ENCODE data around the gene PITHD1. TPM values are rescaled to one million over a fixed set of nuclear protein-coding genes. Genes with fewer than 3 reads are reported as not detected.

Gene PITHD1
- total RNA-seq, 1 experiment from 2014 or later: 48.9 TPM

DNA sequence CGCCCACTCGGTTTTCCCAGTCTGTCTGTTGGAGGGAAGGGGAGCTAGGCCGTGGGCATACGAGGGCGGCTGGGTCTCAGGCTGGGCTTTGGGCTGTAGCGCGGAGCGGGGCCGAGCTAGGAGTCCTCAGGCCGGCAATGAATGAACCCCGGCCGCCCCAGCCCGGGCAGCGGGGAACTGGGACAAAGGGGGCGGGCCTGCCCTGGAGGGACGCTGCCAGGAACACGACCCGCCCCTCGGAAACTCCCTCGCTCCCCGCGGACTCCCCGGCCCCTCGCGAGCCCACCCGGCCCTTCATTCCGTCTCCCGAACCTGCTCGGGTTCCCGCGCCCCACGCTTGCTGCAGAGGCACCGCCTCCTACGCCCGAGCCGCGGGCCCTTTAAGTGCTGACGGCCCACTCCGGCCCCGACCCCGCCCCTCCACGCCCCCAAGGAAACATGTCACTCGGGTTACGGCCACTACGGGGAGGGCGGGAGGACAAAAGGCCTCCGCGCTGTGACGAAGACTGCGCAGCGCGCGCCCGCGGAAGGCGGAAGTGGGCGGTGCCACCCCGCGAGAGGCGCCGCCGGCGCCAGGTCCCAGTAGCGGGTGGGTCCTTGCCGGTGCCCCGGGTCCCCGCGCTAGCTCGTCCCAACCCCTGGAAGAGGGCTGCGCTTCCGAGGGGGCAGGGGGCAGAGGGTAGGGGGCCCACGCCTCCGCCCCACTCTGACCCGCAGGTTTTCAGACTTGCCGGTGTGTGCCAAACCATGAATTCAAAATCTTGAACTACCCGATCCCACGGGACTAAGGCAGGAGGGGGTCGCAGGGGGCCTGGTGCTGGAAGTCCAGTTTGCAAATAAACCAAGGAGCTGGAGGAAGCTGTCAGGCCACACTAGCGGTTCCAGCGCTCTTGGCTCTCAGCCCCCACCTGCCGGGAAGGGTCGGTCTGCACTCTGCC is 22.5 kb downstream of the PITHD1 start, which contains the start of gene GALE:
Gene GALE, minus strand, starts transcription at position 355 of the 938 bp plus-strand sequence. CDS start 1,747 bp downstream, outside the sequence.
- in situ Hi-C loops (cut with HindIII; ENCODE audit: low pct_unique_long_range_greater_than_20kb, low sequenced_read_pairs) (no loop called here), intact Hi-C loops (cut with micrococcal nuclease; ENCODE audit: unreplicated experiment) (no loop called here)
- H3K36me3 ChIP-seq (ENCODE audit: control insufficient read depth, insufficient read depth, low read length): peaks cover 8% of the 10 kb centered on the region; the same call in 1 of the 2 replicates
- no TSS peak for BruUV-seq (replicated peaks)
- H3K27ac ChIP-seq (ENCODE audit: low read length): peak within 1 kb of the TSS; percentile 94
- no peaks in the 10 kb centered on the region for H3K27me3 ChIP-seq (ENCODE audit: control insufficient read depth, insufficient read depth, low read length)
- H3K4me1 ChIP-seq (ENCODE audit: control insufficient read depth, insufficient read depth, low read length): peaks cover 31% of the 10 kb centered on the region
- ChIA-PET POLR2A (interaction anchor here (0.7 to 1.0 kb wide), 2 partner anchors 9 to 491 kb away, joined by 4 to 8 read pairs; no protein-coding TSS in a partner anchor), CTCF (interaction anchor here (0.6 kb wide), 1 partner anchor 10 kb away, joined by 4 read pairs; no protein-coding TSS in a partner anchor)
- DNase-seq (ENCODE audit: low read depth, low spot score): peak; percentile 71
- ATAC-seq: peak; percentile 78
- TF ChIP-seq, protein P1, sequence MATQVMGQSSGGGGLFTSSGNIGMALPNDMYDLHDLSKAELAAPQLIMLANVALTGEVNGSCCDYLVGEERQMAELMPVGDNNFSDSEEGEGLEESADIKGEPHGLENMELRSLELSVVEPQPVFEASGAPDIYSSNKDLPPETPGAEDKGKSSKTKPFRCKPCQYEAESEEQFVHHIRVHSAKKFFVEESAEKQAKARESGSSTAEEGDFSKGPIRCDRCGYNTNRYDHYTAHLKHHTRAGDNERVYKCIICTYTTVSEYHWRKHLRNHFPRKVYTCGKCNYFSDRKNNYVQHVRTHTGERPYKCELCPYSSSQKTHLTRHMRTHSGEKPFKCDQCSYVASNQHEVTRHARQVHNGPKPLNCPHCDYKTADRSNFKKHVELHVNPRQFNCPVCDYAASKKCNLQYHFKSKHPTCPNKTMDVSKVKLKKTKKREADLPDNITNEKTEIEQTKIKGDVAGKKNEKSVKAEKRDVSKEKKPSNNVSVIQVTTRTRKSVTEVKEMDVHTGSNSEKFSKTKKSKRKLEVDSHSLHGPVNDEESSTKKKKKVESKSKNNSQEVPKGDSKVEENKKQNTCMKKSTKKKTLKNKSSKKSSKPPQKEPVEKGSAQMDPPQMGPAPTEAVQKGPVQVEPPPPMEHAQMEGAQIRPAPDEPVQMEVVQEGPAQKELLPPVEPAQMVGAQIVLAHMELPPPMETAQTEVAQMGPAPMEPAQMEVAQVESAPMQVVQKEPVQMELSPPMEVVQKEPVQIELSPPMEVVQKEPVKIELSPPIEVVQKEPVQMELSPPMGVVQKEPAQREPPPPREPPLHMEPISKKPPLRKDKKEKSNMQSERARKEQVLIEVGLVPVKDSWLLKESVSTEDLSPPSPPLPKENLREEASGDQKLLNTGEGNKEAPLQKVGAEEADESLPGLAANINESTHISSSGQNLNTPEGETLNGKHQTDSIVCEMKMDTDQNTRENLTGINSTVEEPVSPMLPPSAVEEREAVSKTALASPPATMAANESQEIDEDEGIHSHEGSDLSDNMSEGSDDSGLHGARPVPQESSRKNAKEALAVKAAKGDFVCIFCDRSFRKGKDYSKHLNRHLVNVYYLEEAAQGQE (IDR thresholded peaks at IDR 0.05; ENCODE audit: insufficient read depth in 1 of 2, low read depth in 2 of 2, low read length in 1 of 2): no peak
- TF ChIP-seq, protein P2, sequence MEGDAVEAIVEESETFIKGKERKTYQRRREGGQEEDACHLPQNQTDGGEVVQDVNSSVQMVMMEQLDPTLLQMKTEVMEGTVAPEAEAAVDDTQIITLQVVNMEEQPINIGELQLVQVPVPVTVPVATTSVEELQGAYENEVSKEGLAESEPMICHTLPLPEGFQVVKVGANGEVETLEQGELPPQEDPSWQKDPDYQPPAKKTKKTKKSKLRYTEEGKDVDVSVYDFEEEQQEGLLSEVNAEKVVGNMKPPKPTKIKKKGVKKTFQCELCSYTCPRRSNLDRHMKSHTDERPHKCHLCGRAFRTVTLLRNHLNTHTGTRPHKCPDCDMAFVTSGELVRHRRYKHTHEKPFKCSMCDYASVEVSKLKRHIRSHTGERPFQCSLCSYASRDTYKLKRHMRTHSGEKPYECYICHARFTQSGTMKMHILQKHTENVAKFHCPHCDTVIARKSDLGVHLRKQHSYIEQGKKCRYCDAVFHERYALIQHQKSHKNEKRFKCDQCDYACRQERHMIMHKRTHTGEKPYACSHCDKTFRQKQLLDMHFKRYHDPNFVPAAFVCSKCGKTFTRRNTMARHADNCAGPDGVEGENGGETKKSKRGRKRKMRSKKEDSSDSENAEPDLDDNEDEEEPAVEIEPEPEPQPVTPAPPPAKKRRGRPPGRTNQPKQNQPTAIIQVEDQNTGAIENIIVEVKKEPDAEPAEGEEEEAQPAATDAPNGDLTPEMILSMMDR (IDR thresholded peaks at IDR 0.05): no peak
- TF ChIP-seq SIN3A (IDR thresholded peaks at IDR 0.05; ENCODE audit: borderline replicate concordance, insufficient read depth, low read depth, low read length): peak; percentile 97; the same call in 1 of the 2 replicates
- TF ChIP-seq TCF7L2 (IDR thresholded peaks at IDR 0.05; ENCODE audit: low read depth, low read length): peak; percentile 51; the same call in 1 of the 2 replicates
- TF ChIP-seq POLR2AphosphoS5 (IDR thresholded peaks at IDR 0.05; ENCODE audit: low read depth, low read length): peak; percentile 87; the same call in 1 of the 2 replicates
- peak within 1 kb of the TSS; percentile 86 to 89 for H3K4me3 ChIP-seq (ENCODE audit: low read depth in 2 of 2, low read length in 2 of 2)
- H3K9me3 ChIP-seq (ENCODE audit: control insufficient read depth, insufficient read depth, low read depth, low read length): no peaks in the 10 kb centered on the region

DNA sequence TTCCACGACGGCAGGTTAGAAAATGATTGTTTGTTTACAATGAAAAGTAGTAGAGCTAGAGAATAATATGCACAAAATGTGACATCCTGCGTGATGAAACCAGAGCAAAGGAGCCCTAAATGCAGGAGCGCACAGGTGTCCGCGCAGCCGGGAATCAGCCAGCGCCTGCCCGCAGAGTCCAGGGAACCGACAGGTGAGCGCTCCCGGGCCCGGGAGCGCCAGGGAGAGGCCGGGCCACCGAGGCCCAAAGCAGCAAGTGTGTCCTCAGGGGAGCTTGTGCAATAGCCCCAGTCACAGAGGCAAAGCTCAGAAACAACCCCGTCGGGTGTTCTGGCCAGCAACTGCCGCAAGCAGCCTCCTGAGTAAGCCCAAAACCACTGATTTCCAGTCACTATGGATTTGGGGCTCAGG is 23.1 kb downstream of the PITHD1 start:
- DNase-seq (ENCODE audit: low read depth, low spot score): no peak
- Histone ChIP-seq H3K9me3 (ENCODE audit: control insufficient read depth, insufficient read depth, low read depth, low read length) (no peaks in the 10 kb centered on the region), H3K27me3 (ENCODE audit: control insufficient read depth, insufficient read depth, low read length) (no peaks in the 10 kb centered on the region), H3K36me3 (ENCODE audit: control insufficient read depth, insufficient read depth, low read length) (peaks cover 8% of the 10 kb centered on the region; the same call in 1 of the 2 replicates), H3K4me1 (ENCODE audit: control insufficient read depth, insufficient read depth, low read length) (peaks cover 27% of the 10 kb centered on the region), H3K4me3 (ENCODE audit: low read depth in 2 of 2, low read length in 2 of 2) (peak overlapping the region; percentile 86 to 89), H3K27ac (ENCODE audit: low read length) (peak overlapping the region; percentile 93)
- no TSS peak for BruUV-seq (replicated peaks)
- intact Hi-C loops (cut with micrococcal nuclease; ENCODE audit: unreplicated experiment): no loop called here
- POLR2A ChIA-PET: interaction anchor here (0.6 to 0.7 kb wide), 2 partner anchors 54 to 67 kb away, joined by 3 read pairs; no protein-coding TSS in a partner anchor
- in situ Hi-C loops (cut with HindIII; ENCODE audit: low pct_unique_long_range_greater_than_20kb, low sequenced_read_pairs): no loop called here
- no peak for ATAC-seq
- CTCF ChIA-PET: interaction anchor here (0.6 to 1.2 kb wide), 3 partner anchors 10 to 115 kb away, joined by 4 read pairs; partner anchors contain the start of gene PITHD1
- TF ChIP-seq, protein P1 (IDR thresholded peaks at IDR 0.05; ENCODE audit: insufficient read depth in 1 of 2, low read depth in 2 of 2, low read length in 1 of 2): no peak
- TF ChIP-seq SIN3A (IDR thresholded peaks at IDR 0.05; ENCODE audit: borderline replicate concordance, insufficient read depth, low read depth, low read length) (no peak), POLR2AphosphoS5 (IDR thresholded peaks at IDR 0.05; ENCODE audit: low read depth, low read length) (no peak), TCF7L2 (IDR thresholded peaks at IDR 0.05; ENCODE audit: low read depth, low read length) (no peak)
- TF ChIP-seq, protein P2 (IDR thresholded peaks at IDR 0.05): no peak
